Caco-2 (cell line): ENCODE measurements around the gene PCK2. TPM values are rescaled to one million over a fixed set of nuclear protein-coding genes. Genes with fewer than 3 reads are reported as not detected.

ENCODE experiments used
- BruUV-seq: library from RNA; stranded (reverse); fragments of 400-500 nt; replicated peaks from 2 replicates; lab custom pipeline; 2021; lab: Mats Ljungman, UMichigan
- CTCF ChIA-PET: fragments of 300-600 bp; sonication (Branson Sonifier 250); formaldehyde crosslinking; loops from one replicate; lab custom pipeline; 2022; ENCODE audit warnings: antibody characterized with exemption; lab: Charles Lee
- POLR2A ChIA-PET: fragments of 300-600 bp; sonication (Branson Sonifier 250); formaldehyde crosslinking; loops from one replicate; lab custom pipeline; 2022; ENCODE audit warnings: antibody characterized with exemption; lab: Charles Lee
- DNase-seq, 2 experiments: peaks; one replicate each; pipeline versions ENCODE4 v3.0.0 to v3.0.0-alpha.2; 2020 to 2022
- H3K27me3 ChIP-seq: replicated peaks from 2 replicates; pipeline ENCODE4 v1.6.0; 2011; ENCODE audit warnings: low read length; ENCODE audit not compliant: control insufficient read depth, insufficient read depth
- H3K36me3 ChIP-seq: 2 replicates; pipeline ENCODE4 v1.5.1; 2011; ENCODE audit warnings: low read length; ENCODE audit not compliant: control insufficient read depth, insufficient read depth
- H3K4me1 ChIP-seq: fragments of 250-450 bp; sonication (Bioruptor Pico); 2 replicates; pipeline ENCODE4 v1.5.1; 2020; ENCODE audit warnings: mild to moderate bottlenecking
- H3K4me3 ChIP-seq: 2 replicates; pipeline ENCODE4 v1.5.1; 2011; ENCODE audit warnings: low read depth, mild to moderate bottlenecking, control low read depth, low read length
- H3K9me3 ChIP-seq: fragments of 250-450 bp; sonication (Bioruptor Pico); 2 replicates; pipeline ENCODE4 v1.5.1; 2020; ENCODE audit warnings: mild to moderate bottlenecking, moderate library complexity
- H3K27ac Mint-ChIP-seq: one replicate; pipeline ENCODE4 v1.8.0; 2022; ENCODE audit warnings: mixed read lengths; ENCODE audit not compliant: unreplicated experiment
- H3K27me3 Mint-ChIP-seq: one replicate; pipeline ENCODE4 v1.8.0; 2022; ENCODE audit warnings: mixed read lengths; ENCODE audit not compliant: insufficient read depth, unreplicated experiment
- H3K36me3 Mint-ChIP-seq: one replicate; pipeline ENCODE4 v1.8.0; 2022; ENCODE audit warnings: mild to moderate bottlenecking, mixed read lengths; ENCODE audit not compliant: insufficient read depth, unreplicated experiment
- H3K4me1 Mint-ChIP-seq: one replicate; pipeline ENCODE4 v1.8.0; 2022; ENCODE audit warnings: low read depth, mixed read lengths; ENCODE audit not compliant: unreplicated experiment
- H3K4me3 Mint-ChIP-seq: one replicate; pipeline ENCODE4 v1.8.0; 2022; ENCODE audit warnings: mild to moderate bottlenecking, moderate library complexity, mixed read lengths; ENCODE audit not compliant: unreplicated experiment
- H3K9me3 Mint-ChIP-seq: one replicate; pipeline ENCODE4 v1.8.0; 2022; ENCODE audit warnings: mixed read lengths; ENCODE audit not compliant: unreplicated experiment
- CTCF ChIP-seq, 2 experiments: fragments of 200-600 bp in 1 of 2; IDR thresholded peaks; 1 replicate in 1 of 2; 2 replicates in 1 of 2; pipeline versions ENCODE4 v1.5.1 to v1.8.0; 2011 to 2022; ENCODE audit warnings: antibody characterized with exemption in 1 of 2, control low read depth in 1 of 2, inconsistent platforms in 1 of 2, low read depth in 1 of 2, low read length in 1 of 2, mild to moderate bottlenecking in 1 of 2, moderate library complexity in 1 of 2; ENCODE audit not compliant: insufficient read depth in 1 of 2, severe bottlenecking in 1 of 2, unreplicated experiment in 1 of 2
- intact Hi-C: fragments of 100-400 bp; cut with micrococcal nuclease; formaldehyde crosslinking; loops from one replicate; pipeline ENCODE4 v1.10.0; 2022; ENCODE audit not compliant: unreplicated experiment
- total RNA-seq: library from RNA; stranded (reverse); gene quantifications from 2 replicates; pipeline ENCODE4 v1.2.3, GENCODE V29; 2022

Gene PCK2
- total RNA-seq, 1 experiment from 2014 or later, result 146 TPM

DNA sequence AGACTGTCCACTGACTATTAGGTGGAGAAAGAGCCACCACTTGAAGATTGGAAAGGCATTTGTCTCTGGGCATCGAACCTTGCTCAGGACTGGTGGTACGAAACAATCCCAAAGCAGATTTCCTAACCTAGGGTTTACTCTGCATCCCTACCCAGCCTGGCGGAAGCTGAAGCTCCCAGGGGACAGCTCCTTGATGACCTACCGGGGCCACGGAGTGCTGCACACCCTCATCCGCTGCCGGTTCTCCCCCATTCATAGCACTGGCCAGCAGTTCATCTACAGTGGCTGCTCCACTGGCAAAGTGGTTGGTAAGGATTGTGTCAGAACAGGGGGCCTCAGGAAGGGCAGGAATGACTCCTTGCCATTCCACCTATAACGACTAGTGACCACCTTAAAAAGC, 27.1 kb downstream of the PCK2 start:
- no peak for TF ChIP-seq CTCF (IDR thresholded peaks at IDR 0.05; ENCODE audit: insufficient read depth in 1 of 2, low read depth in 1 of 2, low read length in 1 of 2, severe bottlenecking in 1 of 2, unreplicated experiment in 1 of 2)
- H3K36me3 ChIP-seq, result peaks cover 6% of the 10 kb centered on the region
- POLR2A ChIA-PET, result no interaction called here
- peaks cover under 1% of the 10 kb centered on the region for H3K4me1 Mint-ChIP-seq
- H3K27me3 Mint-ChIP-seq, result no peaks in the 10 kb centered on the region
- H3K4me1 ChIP-seq, result no peaks in the 10 kb centered on the region
- no peaks in the 10 kb centered on the region for H3K27me3 ChIP-seq
- DNase-seq, result no peak
- BruUV-seq, result no TSS peak
- H3K4me3 Mint-ChIP-seq, result no peak overlapping the region
- no peak overlapping the region for H3K27ac Mint-ChIP-seq
- no peaks in the 10 kb centered on the region for H3K9me3 Mint-ChIP-seq
- CTCF ChIA-PET, result no interaction called here
- H3K4me3 ChIP-seq, result no peak overlapping the region
- no peaks in the 10 kb centered on the region for H3K9me3 ChIP-seq
- intact Hi-C loops, result no loop called here
- H3K36me3 Mint-ChIP-seq, result peaks cover 22% of the 10 kb centered on the region

GRCh38 chr14:24122416-24122815, 28.3 kb downstream of the PCK2 start:
- POLR2A ChIA-PET, result no interaction called here
- no peaks in the 10 kb centered on the region for H3K9me3 Mint-ChIP-seq
- H3K36me3 Mint-ChIP-seq, result peaks cover 14% of the 10 kb centered on the region

GRCh38 chr14:24122898-24123297, 28.8 kb downstream of the PCK2 start:
- no peak for DNase-seq
- Histone ChIP-seq H3K36me3 (peaks cover 6% of the 10 kb centered on the region), H3K4me3 (no peak overlapping the region), H3K4me1 (no peaks in the 10 kb centered on the region), H3K9me3 (no peaks in the 10 kb centered on the region), H3K27me3 (no peaks in the 10 kb centered on the region)
- no TSS peak for BruUV-seq
- Mint-ChIP-seq H3K4me3 (no peak overlapping the region), H3K9me3 (no peaks in the 10 kb centered on the region), H3K27me3 (no peaks in the 10 kb centered on the region), H3K4me1 (no peaks in the 10 kb centered on the region), H3K27ac (no peak overlapping the region), H3K36me3 (peaks cover 14% of the 10 kb centered on the region)
- intact Hi-C loops, result no loop called here
- POLR2A ChIA-PET, result no interaction called here
- no peak for TF ChIP-seq CTCF (IDR thresholded peaks at IDR 0.05; ENCODE audit: insufficient read depth in 1 of 2, low read depth in 1 of 2, low read length in 1 of 2, severe bottlenecking in 1 of 2, unreplicated experiment in 1 of 2)
- CTCF ChIA-PET, result no interaction called here

More at GRCh38 chr14:24122416-24122815, 28.3 kb downstream of the PCK2 start:
- H3K27me3 Mint-ChIP-seq, result no peaks in the 10 kb centered on the region
- no peaks in the 10 kb centered on the region for H3K4me1 ChIP-seq
- peaks cover 6% of the 10 kb centered on the region for H3K36me3 ChIP-seq
- BruUV-seq, result no TSS peak
- intact Hi-C loops, result no loop called here
- no peak for DNase-seq
- H3K9me3 ChIP-seq, result no peaks in the 10 kb centered on the region
- H3K4me3 ChIP-seq, result no peak overlapping the region
- no peaks in the 10 kb centered on the region for H3K27me3 ChIP-seq
- no peak for TF ChIP-seq CTCF (IDR thresholded peaks at IDR 0.05; ENCODE audit: insufficient read depth in 1 of 2, low read depth in 1 of 2, low read length in 1 of 2, severe bottlenecking in 1 of 2, unreplicated experiment in 1 of 2)
- no peaks in the 10 kb centered on the region for H3K4me1 Mint-ChIP-seq
- no peak overlapping the region for H3K4me3 Mint-ChIP-seq
- CTCF ChIA-PET, result no interaction called here
- H3K27ac Mint-ChIP-seq, result no peak overlapping the region
